ENCODE results near the gene RFNG.

GRCh38 chr17:82085031-82085861, 33.6 kb upstream of the RFNG start:
- no peak for TF ChIP-seq CTCF (IDR thresholded peaks at IDR 0.05)
- no peak for TF ChIP-seq POLR2A (IDR thresholded peaks at IDR 0.05)
